KBM-7 (cell line): Measurements from ENCODE around the gene CRISPLD2.

ENCODE experiments used
- DNase-seq: peaks from one replicate; pipeline ENCODE4 v3.0.0-alpha.2; 2015
- in situ Hi-C: fragments of 300-500 bp; cut with MboI; formaldehyde crosslinking; loops from 2 replicates; pipeline ENCODE4 v1.14.3; 2020; ENCODE audit warnings: low sequenced_read_pairs, low pct_unique_long_range_greater_than_20kb, mixed read lengths

The CRISPLD2 gene

GRCh38 chr16:84892097-84892496 lies 72.3 kb downstream of the CRISPLD2 start:
- in situ Hi-C loops, result no loop called here
- DNase-seq, result no peak

- DNase-seq, result no peak
- in situ Hi-C loops, result no loop called here
These were observed 73.7 kb downstream of the CRISPLD2 start for GRCh38 chr16:84893467-84893848.

GRCh38 chr16:84893849-84894599 lies 74.2 kb downstream of the CRISPLD2 start:
- in situ Hi-C loops, result no loop called here
- DNase-seq, result no peak

- in situ Hi-C loops, result no loop called here
These were observed 75.2 kb downstream of the CRISPLD2 start for GRCh38 chr16:84895016-84895415.

GRCh38 chr16:84896847-84897246 lies 77.1 kb downstream of the CRISPLD2 start:
- in situ Hi-C loops, result no loop called here
- no peak for DNase-seq

More at GRCh38 chr16:84895016-84895415, 75.2 kb downstream of the CRISPLD2 start:
- DNase-seq, result no peak

GRCh38 chr16:84897911-84898377 lies 78.2 kb downstream of the CRISPLD2 start:
- in situ Hi-C loops, result no loop called here
- peak; percentile 56 for DNase-seq

GRCh38 chr16:84898447-84898846 lies 78.7 kb downstream of the CRISPLD2 start:
- DNase-seq, result no peak

GRCh38 chr16:84899414-84899813 lies 79.6 kb downstream of the CRISPLD2 start:
- DNase-seq, result no peak
- in situ Hi-C loops, result no loop called here

More at GRCh38 chr16:84898447-84898846, 78.7 kb downstream of the CRISPLD2 start:
- in situ Hi-C loops, result no loop called here

- DNase-seq, result no peak
- in situ Hi-C loops, result no loop called here
These were observed 86.2 kb downstream of the CRISPLD2 start for GRCh38 chr16:84905965-84906460.

- DNase-seq, result no peak
- in situ Hi-C loops, result no loop called here
These were observed 87.3 kb downstream of the CRISPLD2 start for GRCh38 chr16:84907051-84907450.

GRCh38 chr16:84907575-84907974 lies 87.8 kb downstream of the CRISPLD2 start:
- in situ Hi-C loops, result no loop called here
- DNase-seq, result no peak

GRCh38 chr16:84909476-84910085 lies 89.8 kb downstream of the CRISPLD2 start:
- in situ Hi-C loops, result no loop called here
- DNase-seq, result no peak

- no peak for DNase-seq
- in situ Hi-C loops, result no loop called here
These were observed 91.9 kb downstream of the CRISPLD2 start for GRCh38 chr16:84911486-84912216.

GRCh38 chr16:84913315-84913714 lies 93.5 kb downstream of the CRISPLD2 start:
- in situ Hi-C loops, result no loop called here
- DNase-seq, result no peak

- in situ Hi-C loops, result no loop called here
- DNase-seq, result no peak
These were observed 94.5 kb downstream of the CRISPLD2 start for GRCh38 chr16:84914273-84914672.

GRCh38 chr16:84916178-84916577 lies 96.4 kb downstream of the CRISPLD2 start:
- no peak for DNase-seq
- in situ Hi-C loops, result no loop called here

GRCh38 chr16:84916850-84917249 lies 97.1 kb downstream of the CRISPLD2 start:
- in situ Hi-C loops, result no loop called here

GRCh38 chr16:84917492-84917891 lies 97.7 kb downstream of the CRISPLD2 start:
- in situ Hi-C loops, result no loop called here
- no peak for DNase-seq

More at GRCh38 chr16:84916850-84917249, 97.1 kb downstream of the CRISPLD2 start:
- no peak for DNase-seq

GRCh38 chr16:84918006-84918909 lies 98.5 kb downstream of the CRISPLD2 start:
- DNase-seq, result no peak
- in situ Hi-C loops, result no loop called here
